GM21717 (cell line): ENCODE measurements around the gene INPP4B.
"Not testable (repeated sequence)": the region's sequence is repeated elsewhere in the genome, so short reads cannot be mapped to it uniquely, and the experiment has no call there.

Source experiments
- ATAC-seq: cut with Tn5 transposase; IDR thresholded peaks from one replicate; pipeline ENCODE4 v1.9.1; 2021; ENCODE audit warnings: mild to moderate bottlenecking, moderate library complexity; ENCODE audit not compliant: unreplicated experiment

Gene INPP4B

DNA sequence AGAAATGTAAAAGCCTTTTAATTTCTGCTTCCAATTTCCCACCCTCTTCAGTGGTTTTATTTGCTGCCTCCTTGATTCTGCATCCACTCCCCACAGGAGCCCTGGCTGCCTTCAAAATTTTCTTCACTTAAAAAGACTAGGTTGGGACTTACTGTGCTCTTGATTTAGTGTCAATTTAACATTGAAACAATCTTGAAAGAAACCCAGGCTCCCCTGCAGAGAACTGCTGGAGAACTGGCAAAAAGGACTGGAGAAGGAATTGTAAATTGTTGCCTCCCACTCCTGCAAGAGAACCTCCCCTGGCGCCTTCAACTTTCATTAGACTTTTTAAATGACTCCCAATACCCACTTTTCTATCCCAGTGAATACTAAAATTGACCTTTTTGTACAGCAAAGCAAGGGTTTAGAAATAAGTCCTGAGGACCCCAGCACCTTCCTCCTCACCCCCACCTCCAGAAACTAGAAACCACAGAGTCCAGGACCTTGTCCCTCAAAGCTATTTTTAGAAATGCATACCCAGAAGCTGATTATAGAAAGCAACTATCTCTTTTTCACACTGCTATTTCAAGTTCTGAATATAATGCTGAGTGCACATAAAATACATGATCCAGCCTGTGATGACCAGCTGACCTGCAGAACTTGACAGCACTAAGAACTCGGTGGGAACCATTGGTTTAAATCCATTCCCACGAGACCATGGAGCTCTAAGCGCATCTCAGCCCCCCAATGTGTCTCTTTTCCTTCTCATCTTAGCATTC lies 155.5 kb downstream of the INPP4B start:
- no peak for ATAC-seq

DNA sequence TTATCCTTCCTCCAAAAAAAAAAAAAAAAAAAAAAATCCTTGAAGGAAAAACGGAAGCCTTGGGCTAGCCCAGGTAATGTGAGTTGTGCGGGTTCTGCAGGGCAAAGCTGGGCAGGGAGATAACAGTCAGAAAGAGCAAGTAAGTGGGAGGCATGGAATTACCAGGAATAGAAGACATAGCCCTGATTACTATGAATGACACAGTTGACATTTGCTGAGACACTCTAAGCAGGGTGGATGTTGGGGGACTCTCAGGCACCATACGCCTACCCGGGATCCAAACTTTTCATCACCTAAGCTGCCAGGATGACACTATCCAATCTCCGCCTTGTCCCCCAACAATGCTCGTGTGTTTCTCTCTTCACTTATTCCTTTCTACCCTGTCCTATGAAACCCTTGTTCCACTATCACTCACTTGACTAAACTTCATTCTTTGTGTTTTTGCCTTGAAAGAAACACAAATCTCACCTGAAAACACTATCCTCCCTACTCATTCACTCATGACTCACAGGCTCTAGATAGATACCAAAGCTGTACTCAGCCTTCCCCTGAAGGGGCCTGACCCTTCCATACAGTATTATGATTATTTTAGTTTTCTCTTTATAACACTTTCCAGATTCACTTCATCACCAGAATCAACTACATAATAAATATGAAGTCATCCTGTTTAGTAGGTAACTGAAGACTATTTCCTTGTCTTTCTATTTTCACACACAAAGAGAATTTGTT lies 158.4 kb downstream of the INPP4B start:
- no peak for ATAC-seq

DNA sequence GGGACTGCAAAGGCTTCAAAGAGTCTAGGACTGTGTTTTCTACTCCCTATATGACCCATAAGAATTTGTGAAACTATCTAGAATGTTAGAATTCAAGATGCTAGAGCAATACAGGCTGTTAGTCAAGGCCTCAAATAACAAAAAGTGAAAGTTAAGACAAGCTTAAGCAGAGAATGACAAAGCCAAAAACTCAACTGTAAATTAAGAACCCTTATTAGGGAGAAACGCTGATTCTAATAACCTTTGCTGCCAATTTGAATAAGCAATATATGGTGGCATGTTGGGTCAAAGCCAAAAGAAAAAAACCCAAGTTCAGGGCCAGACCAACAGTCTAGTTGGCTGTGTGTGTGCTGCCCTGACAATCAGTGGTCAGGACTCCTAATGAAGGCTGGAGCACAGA lies 160.0 kb downstream of the INPP4B start:
- ATAC-seq = no peak

DNA sequence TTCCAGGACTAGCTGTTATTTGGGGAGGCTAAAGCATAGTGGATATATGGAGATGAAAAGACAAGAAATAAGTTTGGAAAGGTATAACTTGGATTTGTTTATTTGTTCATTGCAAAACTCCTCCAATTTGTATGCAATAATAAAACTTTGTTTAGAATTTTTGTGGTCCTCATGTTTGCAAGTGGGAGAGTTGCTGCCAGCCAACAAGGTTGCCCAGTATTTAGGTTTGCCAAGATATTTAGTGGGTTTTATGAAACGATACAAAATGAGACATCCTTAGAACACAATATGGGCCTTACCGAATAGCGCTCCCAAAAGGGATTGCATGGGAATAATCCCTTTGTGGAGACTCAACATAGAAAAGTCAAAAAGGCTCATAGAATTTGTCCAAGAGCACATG lies 162.1 kb downstream of the INPP4B start:
- no peak for ATAC-seq

DNA sequence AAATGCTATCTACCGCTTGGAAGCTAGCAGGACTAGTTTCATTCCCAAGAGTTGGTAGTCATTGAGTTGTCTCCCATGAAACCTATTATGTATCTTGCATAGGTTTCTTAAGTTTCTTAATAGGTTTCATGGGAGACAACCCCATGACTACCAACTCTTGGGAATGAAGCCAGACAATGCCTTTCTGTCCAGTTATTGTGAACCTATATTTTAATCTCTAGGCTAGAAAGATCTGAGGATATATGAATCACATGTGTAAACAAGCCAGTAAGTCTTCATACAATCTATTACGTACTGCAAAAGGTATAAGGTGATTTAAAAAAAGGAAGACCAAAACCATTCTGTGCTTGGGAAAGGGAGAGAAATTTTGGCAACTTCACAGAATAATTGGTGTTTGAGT lies 162.6 kb downstream of the INPP4B start:
- no peak for ATAC-seq

DNA sequence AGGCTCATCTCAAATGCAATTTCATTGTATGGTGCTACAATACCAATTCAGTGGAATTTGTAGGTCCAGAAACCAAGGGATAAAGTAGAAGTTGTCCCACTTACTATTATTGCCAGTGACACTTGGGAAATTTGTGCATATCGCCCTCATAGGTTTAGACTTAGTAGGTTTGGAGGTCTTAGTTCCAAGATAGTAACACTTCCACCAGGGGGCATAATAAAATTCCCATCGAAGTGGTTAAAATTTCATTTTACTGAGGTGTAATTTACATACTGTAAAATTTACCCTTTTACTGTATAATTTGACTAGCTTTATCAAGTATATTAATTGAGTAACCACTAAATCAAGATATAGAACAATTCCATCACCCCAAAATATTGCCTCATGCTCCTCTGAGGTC lies 174.6 kb downstream of the INPP4B start:
- ATAC-seq = no peak

DNA sequence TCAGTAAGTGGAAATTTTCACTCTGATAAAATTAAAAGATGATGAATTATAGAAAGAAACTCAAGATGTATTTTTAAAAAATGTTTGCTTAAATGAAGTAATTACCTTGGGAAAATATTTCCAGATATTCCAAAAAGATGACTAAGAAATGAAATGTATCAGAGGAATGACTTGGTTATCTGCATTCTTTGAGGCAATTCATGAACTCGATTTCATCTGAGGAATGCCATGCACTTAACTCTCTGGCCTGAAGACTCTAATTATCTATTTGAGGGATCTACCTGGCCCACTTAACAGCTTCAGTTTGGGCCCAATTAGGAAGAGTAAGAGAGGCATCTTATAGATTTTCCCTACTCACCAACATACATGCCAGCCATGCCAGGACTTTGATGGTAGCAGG lies 182.3 kb downstream of the INPP4B start:
- no peak for ATAC-seq

DNA sequence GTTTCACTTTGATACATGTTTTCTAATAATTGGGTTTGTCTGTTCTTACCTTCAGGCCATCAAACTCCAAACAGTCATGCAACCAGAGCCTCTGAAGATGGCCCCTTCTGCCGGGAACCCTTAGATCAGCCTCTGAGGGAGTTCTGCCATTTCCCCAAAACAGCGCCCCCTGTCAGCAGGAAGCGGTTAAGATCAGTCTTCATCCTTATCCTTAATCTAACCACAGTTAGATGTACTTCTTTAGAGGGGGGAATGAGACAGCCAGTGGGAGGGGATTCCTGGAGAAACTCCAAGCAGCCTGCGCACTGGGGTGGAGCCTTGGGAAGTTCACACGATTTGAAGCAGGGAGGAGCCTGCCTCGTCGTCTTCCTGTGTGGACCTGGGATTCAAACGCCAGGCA lies 185.4 kb downstream of the INPP4B start:
- no peak for ATAC-seq

DNA sequence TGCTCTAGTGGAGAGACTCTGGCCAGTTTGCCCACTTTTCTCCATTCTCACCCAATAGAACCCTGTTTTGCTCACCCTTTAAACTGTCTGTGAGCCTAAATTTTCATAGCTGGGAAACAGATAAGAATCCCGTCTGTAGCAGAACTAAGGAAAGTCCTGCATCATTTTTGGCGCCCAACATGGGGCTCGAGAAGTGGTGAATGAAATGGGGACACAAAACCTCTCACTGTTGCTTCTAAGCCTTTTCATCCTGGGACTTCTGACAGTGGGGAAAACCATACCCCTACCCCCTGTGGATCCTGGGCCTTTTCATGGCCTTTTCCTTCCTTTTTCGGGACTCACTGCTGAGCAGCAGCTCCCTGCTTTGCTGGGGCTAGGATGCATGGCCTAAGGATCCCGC lies 189.9 kb downstream of the INPP4B start:
- no peak for ATAC-seq

DNA sequence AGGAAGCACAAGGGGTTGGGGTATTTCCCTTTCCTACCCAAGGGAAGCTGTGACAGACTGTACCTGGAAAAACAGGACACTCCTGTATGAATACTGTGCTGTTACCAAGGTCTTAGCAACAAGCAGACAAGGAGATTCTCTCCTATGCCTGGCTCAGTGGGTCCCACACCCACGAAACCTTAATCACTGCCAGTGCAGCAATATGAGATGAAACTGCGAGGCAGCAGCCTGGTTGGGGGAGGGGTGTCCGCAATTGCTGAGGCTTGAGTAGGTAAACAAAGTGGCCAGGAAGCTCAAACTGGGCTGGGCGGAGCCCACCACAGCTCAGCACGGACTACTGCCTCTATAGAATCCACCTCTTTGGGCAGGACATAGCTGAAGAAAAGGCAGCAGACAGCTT lies 197.7 kb downstream of the INPP4B start:
- no peak for ATAC-seq

DNA sequence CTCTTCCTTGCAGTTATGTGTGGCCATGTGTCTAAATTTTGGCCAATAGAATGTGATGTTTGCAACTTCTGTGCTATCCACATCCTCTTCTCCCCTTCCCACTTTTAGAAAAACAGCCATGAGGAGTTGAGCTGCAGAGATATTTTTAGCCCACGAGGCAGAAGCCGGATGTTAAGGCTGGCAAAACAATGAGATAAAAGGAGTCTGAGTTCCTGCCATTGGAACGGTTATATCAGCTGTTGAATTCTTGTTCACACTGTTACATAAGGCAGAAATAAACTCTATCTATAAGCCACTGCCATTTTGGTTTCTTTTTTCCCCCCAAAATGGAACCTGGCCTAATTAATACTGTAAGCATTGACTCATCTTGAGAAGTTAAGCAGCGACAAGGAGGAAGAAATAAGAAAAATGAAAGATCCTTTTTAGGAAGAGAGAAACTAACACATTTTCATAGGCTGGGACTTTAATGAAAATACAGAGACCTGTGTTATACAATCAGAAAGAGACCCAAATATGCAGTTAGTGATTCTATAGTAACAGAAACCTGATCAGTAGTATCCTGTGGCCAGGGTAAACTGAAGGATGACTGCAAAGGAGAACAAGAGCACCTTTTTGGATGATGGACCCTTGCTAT lies 200.5 kb downstream of the INPP4B start:
- no peak for ATAC-seq

DNA sequence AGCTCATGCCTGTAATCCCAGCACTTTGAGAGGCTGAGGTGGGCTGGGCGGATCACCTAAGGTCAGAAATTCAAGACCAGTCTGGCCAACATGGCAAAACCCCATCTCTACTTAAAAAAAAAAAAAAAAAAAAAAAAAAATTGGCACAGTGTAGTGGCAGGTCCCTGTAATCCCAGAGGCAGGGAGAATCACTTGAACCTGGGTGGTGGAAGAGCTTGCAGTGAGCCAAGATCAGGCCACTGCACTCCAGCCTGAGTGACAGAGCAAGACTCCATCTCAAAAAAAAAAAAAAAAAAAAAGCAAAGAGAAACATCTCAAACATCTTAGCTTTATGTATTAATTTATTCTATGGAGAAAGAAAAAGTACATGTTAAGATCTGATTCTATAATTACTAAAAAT lies 201.5 kb downstream of the INPP4B start:
- ATAC-seq = not testable (repeated sequence)

DNA sequence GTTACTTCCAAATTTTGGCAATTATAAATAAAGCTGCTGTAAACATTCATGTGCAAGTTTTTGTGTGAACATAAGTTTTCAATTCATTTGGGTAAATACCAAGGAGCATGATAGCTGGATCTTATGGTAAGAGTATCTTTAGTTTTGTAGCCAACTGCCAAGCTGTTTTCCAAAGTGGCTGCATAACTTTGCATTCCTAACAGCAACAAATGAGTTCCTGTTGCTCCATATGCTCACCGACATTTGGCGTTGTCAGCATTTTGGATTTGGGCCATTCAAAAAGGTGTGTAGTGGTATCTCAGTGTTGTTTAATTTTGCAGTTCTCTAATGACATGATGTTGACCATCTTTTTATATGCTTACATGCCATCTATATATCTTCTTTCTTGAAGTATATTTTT lies 208.5 kb downstream of the INPP4B start:
- no peak for ATAC-seq

DNA sequence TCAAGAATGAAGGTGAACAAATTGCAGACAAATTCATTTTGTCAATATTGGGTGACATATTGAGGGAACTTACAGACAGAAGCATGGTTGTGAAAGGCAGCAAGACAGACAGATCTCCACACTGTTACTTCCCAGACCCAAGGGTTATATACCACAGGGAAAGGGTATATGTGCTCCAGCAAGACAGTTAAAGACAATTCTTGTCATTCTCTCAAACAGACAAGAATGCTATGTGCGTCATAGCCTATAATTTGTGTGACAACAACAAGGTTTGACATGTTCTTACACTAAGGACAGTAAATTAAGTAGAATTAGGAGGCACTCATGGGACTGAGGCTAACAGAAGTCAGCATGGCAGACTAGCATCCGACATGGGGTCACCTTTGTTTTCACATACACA lies 214.3 kb downstream of the INPP4B start:
- no peak for ATAC-seq

DNA sequence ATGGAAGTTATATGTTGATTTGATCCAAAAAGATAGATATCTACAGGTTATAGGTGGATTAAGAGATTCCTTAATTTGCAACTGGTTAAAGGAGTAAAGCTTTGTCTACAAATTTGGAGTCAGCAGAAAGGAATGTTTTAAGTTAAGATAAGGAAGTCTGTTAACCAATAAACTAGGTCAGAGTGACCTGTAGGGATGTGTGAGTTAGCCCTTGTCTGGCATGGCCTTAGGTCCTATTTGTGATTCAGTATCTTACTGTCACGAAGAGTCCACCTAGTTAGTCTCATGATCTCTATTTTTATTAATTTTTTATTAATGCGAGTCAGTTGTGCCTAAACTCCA lies 230.8 kb downstream of the INPP4B start:
- ATAC-seq = no peak

DNA sequence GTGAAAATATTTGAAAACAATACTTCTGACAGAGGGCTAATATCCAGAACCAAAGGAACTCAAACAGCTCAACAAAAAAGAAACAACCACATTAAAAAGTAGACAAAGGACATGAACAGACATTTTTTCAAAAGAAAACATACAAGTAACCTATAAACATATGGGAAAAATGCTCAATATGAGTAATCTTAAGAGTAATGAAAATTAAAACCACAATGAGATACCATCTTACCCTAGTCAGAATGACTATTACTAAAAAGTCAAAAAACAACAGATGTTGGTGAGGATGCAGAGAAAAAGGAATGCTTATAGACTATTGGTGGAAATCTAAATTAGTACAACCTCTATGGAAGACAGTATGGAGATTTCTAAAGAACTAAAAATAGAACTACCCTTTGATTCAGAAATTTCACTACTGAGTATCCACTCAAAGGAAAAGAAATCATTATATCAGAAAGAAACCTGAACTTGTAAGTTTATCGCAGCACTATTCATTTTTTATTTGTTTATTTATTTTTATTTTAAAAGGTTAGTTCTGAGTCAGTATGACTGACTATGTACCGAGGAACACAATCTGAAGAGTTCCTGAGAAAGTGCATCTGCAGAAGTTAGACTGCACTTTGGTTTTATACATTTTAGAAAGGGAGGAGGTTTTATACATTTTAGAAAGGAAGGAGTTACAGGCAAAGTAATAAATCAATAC lies 231.3 kb downstream of the INPP4B start:
- no peak for ATAC-seq

DNA sequence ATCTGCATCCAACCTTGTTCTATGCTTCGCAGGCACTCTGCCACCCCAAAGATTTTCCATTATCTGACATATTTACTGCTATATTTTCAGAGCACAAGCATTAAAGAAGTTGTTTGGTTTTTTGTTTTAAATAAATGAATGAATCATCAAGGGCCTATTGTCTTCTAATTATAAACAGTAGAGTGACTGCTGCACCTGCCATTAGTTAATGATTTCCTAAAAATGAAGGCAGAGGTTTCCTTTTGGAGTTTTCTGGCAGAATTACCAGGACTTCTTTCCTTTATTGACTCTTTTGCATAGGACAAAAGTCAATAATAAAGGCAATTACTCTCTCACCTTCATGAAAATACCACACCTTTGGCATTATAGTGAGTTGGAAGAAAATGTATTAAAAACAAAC lies 238.1 kb downstream of the INPP4B start:
- ATAC-seq = no peak

DNA sequence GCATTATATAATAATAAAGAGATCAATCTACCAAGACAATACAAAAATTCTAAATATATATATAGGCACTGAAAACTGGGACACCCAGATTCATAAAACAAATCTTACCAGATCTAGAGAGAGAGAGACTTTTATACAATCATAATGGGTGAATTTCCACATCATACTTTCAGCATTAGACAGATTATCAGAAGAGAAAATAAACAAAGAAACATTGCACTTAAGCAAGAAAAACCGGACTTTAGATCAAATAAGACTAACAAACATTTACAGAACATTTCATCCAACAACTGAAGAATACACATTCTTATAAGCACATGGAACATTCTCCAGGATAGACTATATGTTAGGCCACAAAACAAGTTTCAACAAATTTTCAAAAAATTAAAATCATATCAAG lies 245.1 kb downstream of the INPP4B start:
- no peak for ATAC-seq

DNA sequence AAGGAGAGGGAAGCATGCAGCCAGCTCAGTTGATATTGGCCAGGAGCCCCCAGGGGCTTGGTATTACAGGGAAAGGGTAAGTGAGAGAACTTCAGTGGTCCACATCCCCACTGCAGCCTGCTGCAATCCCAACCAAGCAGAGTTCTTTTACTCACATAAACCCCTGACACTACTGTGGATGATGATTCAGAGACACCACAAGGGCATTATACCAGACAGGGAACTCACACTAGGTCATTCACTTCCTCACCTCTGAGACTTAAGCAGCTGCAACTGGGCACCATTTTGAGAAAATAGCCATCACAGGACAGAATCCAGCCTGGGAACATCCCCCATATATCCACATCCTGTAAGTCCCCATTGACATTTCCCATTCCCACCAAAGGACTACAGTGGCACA lies 248.0 kb downstream of the INPP4B start:
- ATAC-seq = no peak

DNA sequence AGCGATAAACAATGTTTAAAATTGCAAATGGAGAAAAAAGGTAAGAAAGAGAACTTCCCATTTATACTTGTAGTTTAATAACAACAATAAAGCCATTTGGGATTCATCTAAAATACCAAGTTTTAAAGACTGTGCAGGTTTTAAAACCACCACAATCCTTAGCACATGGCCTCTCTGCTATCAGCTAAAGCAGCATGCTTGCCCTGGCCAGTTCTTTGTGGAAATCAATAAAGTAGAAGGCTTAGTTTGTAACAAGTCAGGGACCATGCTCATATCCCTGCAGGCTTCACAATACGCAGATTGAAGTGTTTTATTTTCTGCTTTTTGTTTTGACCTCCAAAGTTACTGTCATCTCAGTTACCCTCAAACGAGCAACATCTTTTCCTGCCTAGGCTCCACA lies 249.5 kb downstream of the INPP4B start:
- no peak for ATAC-seq

DNA sequence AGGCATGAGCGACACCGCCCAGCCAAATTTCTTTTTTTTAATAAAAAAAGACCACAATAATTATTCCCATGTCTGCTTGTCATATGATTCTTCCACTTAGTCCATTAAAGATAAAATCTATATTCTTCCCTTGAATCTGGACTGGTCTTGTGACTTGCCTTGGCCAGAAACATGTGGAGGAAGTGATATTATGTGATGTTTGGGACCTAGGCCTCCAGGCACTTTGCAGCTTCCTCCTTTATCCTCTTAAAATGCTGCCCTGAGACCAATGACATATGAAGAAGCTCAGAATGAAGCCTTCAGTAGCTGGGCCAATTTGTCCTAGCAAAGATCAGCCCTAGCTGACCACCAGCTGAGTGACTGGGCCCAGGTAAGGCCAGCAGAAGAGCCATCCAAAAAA lies 250.0 kb downstream of the INPP4B start:
- ATAC-seq = no peak
